H1 (cell line): ENCODE measurements around the gene INAVA. TPM values are rescaled to one million over a fixed set of nuclear protein-coding genes. Genes with fewer than 3 reads are reported as not detected.

ENCODE experiments used
- CTCF ChIA-PET: fragments of 300-600 bp; sonication (Branson Sonifier 250); formaldehyde crosslinking; loops from one replicate; lab custom pipeline; 2021; ENCODE audit not compliant: partially characterized antibody; lab: Charles Lee
- POLR2A ChIA-PET: fragments of 300-600 bp; sonication (Branson Sonifier 250); formaldehyde crosslinking; loops from one replicate; lab custom pipeline; 2021; ENCODE audit warnings: inconsistent platforms; ENCODE audit not compliant: partially characterized antibody; lab: Charles Lee
- DNase-seq, 2 experiments: peaks; one replicate each; pipeline versions ENCODE4 v3.0.0 to v3.0.0-alpha.2; 2010 to 2022; ENCODE audit warnings: low spot score in 2 of 2, low read depth in 1 of 2, mixed read lengths in 1 of 2
- FAIRE-seq: peaks from 2 replicates; lab custom pipeline; 2011; peaks lifted over from hg19 to GRCh38; lab: Jason Lieb, UNC
- H2AFZ ChIP-seq: 2 replicates; pipeline ENCODE4 v1.8.1; 2012; ENCODE audit warnings: low read length, inconsistent platforms
- H2AK5ac ChIP-seq: 2 replicates; pipeline ENCODE4 v1.6.1; 2013; ENCODE audit warnings: low read depth, low read length
- H2BK120ac ChIP-seq: replicated peaks from 2 replicates; pipeline ENCODE3; 2013; ENCODE audit warnings: low read depth, low read length, inconsistent platforms
- H2BK12ac ChIP-seq: 2 replicates; pipeline ENCODE4 v1.6.1; 2013; ENCODE audit warnings: low read depth, low read length
- H2BK15ac ChIP-seq: 2 replicates; pipeline ENCODE4 v1.6.1; 2013; ENCODE audit warnings: low read length
- H2BK20ac ChIP-seq: 2 replicates; pipeline ENCODE4 v1.6.1; 2013; ENCODE audit warnings: low read length
- H2BK5ac ChIP-seq: 2 replicates; pipeline ENCODE4 v1.6.1; 2013; ENCODE audit warnings: low read depth, low read length
- H3K14ac ChIP-seq: 2 replicates; pipeline ENCODE4 v1.6.1; 2013; ENCODE audit warnings: inconsistent platforms; ENCODE audit not compliant: insufficient read length
- H3K18ac ChIP-seq: 2 replicates; pipeline ENCODE4 v1.6.1; 2013; ENCODE audit warnings: low read length; ENCODE audit errors: extremely low read depth
- H3K23ac ChIP-seq: 2 replicates; pipeline ENCODE4 v1.6.1; 2013; ENCODE audit warnings: inconsistent platforms; ENCODE audit not compliant: insufficient read length
- H3K23me2 ChIP-seq: 2 replicates; pipeline ENCODE4 v1.6.1; 2013; ENCODE audit warnings: low read depth, low read length
- H3K27ac ChIP-seq: 2 replicates; pipeline ENCODE4 v1.6.1; 2011; ENCODE audit warnings: low read depth, low read length, inconsistent platforms
- H3K27me3 ChIP-seq, 4 experiments: replicated peaks in 1 of 4; 1 replicate in 1 of 4; 2 replicates in 3 of 4; pipeline versions ENCODE4 v1.6.1 to v1.8.1; 2011 to 2013; ENCODE audit warnings: low read length in 3 of 4, mild to moderate bottlenecking in 3 of 4, inconsistent platforms in 2 of 4, mixed read lengths in 2 of 4, moderate library complexity in 1 of 4; ENCODE audit not compliant: control insufficient read depth in 3 of 4, insufficient read depth in 3 of 4; ENCODE audit errors: extremely low read depth in 1 of 4
- H3K36me3 ChIP-seq, 4 experiments: 2 replicates each; pipeline versions ENCODE4 v1.6.1 to v1.8.1; 2011 to 2013; ENCODE audit warnings: mild to moderate bottlenecking in 4 of 4, low read length in 3 of 4, moderate library complexity in 2 of 4, control low read depth in 1 of 4, inconsistent platforms in 1 of 4; ENCODE audit not compliant: insufficient read depth in 4 of 4, control insufficient read depth in 2 of 4
- H3K4ac ChIP-seq: replicated peaks from 2 replicates; pipeline ENCODE3; 2013; ENCODE audit warnings: low read length, low read depth, mixed read lengths, inconsistent platforms; ENCODE audit not compliant: insufficient read length
- H3K4me1 ChIP-seq, 4 experiments: replicated peaks in 1 of 4; 1 replicate in 1 of 4; 2 replicates in 3 of 4; pipeline versions ENCODE4 v1.6.1 to v1.8.1; 2011 to 2013; ENCODE audit warnings: low read length in 3 of 4, inconsistent platforms in 2 of 4, mixed read lengths in 1 of 4; ENCODE audit not compliant: insufficient read depth in 4 of 4, control insufficient read depth in 3 of 4
- H3K4me2 ChIP-seq, 2 experiments: 2 replicates each; pipeline versions ENCODE4 v1.6.1 to v1.8.1; 2011 to 2013; ENCODE audit warnings: low read depth in 2 of 2, low read length in 2 of 2, control low read depth in 1 of 2, inconsistent platforms in 1 of 2, mild to moderate bottlenecking in 1 of 2; ENCODE audit not compliant: insufficient read depth in 1 of 2
- H3K4me3 ChIP-seq, 4 experiments: fragments of 200-600, 300-600 bp in 1 of 4; sonication (generic), shearing (Covaris generic), sonication (Bioruptor Twin) in 1 of 4; 2 replicates each; pipeline versions ENCODE4 v1.5.1 to v1.8.1; 2011 to 2016; ENCODE audit warnings: low read length in 4 of 4, low read depth in 3 of 4, control low read depth in 2 of 4, inconsistent platforms in 2 of 4, mild to moderate bottlenecking in 2 of 4, mixed read lengths in 1 of 4, moderate library complexity in 1 of 4; ENCODE audit not compliant: insufficient read depth in 2 of 4; ENCODE audit errors: extremely low read depth in 1 of 4
- H3K56ac ChIP-seq: replicated peaks from 2 replicates; pipeline ENCODE3; 2013; ENCODE audit warnings: low read depth, mild to moderate bottlenecking, mixed read lengths, low read length, inconsistent platforms; ENCODE audit not compliant: insufficient read length
- H3K79me1 ChIP-seq: 2 replicates; pipeline ENCODE4 v1.6.1; 2013; ENCODE audit warnings: low read depth, low read length, control low read depth
- H3K79me2 ChIP-seq, 2 experiments: 2 replicates each; pipeline versions ENCODE4 v1.6.1 to v1.8.1; 2012 to 2013; ENCODE audit warnings: low read length in 2 of 2, mild to moderate bottlenecking in 2 of 2, inconsistent platforms in 1 of 2; ENCODE audit not compliant: insufficient read depth in 2 of 2, control insufficient read depth in 1 of 2
- H3K9ac ChIP-seq, 4 experiments: replicated peaks in 1 of 4; 1 replicate in 1 of 4; 2 replicates in 3 of 4; pipeline versions ENCODE4 v1.6.1 to v1.8.1; 2011 to 2013; ENCODE audit warnings: low read depth in 3 of 4, low read length in 3 of 4, control low read depth in 2 of 4, mild to moderate bottlenecking in 2 of 4, moderate library complexity in 2 of 4, inconsistent platforms in 1 of 4; ENCODE audit errors: extremely low read depth in 1 of 4
- H3K9me3 ChIP-seq, 2 experiments: 2 replicates each; pipeline versions ENCODE4 v1.6.1 to v1.8.1; 2012 to 2013; ENCODE audit warnings: mild to moderate bottlenecking in 2 of 2, moderate library complexity in 2 of 2, control low read depth in 1 of 2, inconsistent platforms in 1 of 2, low read depth in 1 of 2, low read length in 1 of 2, mixed read lengths in 1 of 2; ENCODE audit not compliant: insufficient read depth in 2 of 2
- H4K20me1 ChIP-seq, 2 experiments: replicated peaks in 1 of 2; 2 replicates each; pipeline versions ENCODE3 to v1.8.1; 2011 to 2013; ENCODE audit warnings: inconsistent platforms in 2 of 2, low read length in 2 of 2, mild to moderate bottlenecking in 1 of 2; ENCODE audit not compliant: insufficient read depth in 2 of 2, control insufficient read depth in 1 of 2
- H4K5ac ChIP-seq: 2 replicates; pipeline ENCODE4 v1.6.1; 2013; ENCODE audit warnings: low read length, low read depth, mixed read lengths, inconsistent platforms; ENCODE audit not compliant: insufficient read length
- H4K8ac ChIP-seq: 2 replicates; pipeline ENCODE4 v1.8.0; 2013; ENCODE audit warnings: mild to moderate bottlenecking, moderate library complexity, low read length, inconsistent platforms; ENCODE audit not compliant: insufficient read depth; ENCODE audit errors: extremely low read depth
- H4K91ac ChIP-seq: replicated peaks from 2 replicates; pipeline ENCODE3; 2013; ENCODE audit warnings: low read length, mixed read lengths, inconsistent platforms; ENCODE audit not compliant: insufficient read length
- KDM5A ChIP-seq: fragments of 200-600 bp; IDR thresholded peaks from 2 replicates; pipeline ENCODE4 v1.7.1; 2012; ENCODE audit warnings: mild to moderate bottlenecking, low read length, inconsistent platforms, mixed read lengths
- POU5F1 ChIP-seq: IDR thresholded peaks from 2 replicates; pipeline ENCODE4 v1.6.1; 2011; ENCODE audit warnings: low read depth, mild to moderate bottlenecking, low read length, moderate library complexity
- SIN3A ChIP-seq, 2 experiments: IDR thresholded peaks in 1 of 2; conservative IDR thresholded peaks in 1 of 2; 2 replicates each; pipeline ENCODE4 v1.6.1; 2011 to 2012; ENCODE audit warnings: low read length in 2 of 2, improper control_type of control experiment in 1 of 2, low read depth in 1 of 2, mild to moderate bottlenecking in 1 of 2
- SP1 ChIP-seq: IDR thresholded peaks from 2 replicates; pipeline ENCODE4 v1.6.1; 2011; ENCODE audit warnings: low read depth, low read length
- SRF ChIP-seq: IDR thresholded peaks from 2 replicates; pipeline ENCODE4 v1.6.1; 2011; ENCODE audit warnings: mild to moderate bottlenecking, low read depth, low read length, moderate library complexity
- YY1 ChIP-seq: IDR thresholded peaks from 2 replicates; pipeline ENCODE4 v1.6.1; 2011; ENCODE audit warnings: low read depth, mild to moderate bottlenecking, low read length
- ZNF274 ChIP-seq: IDR thresholded peaks from 2 replicates; pipeline ENCODE4 v1.7.0; 2012; ENCODE audit warnings: low read length, borderline replicate concordance; ENCODE audit errors: extremely low read depth
- WGBS, 2 experiments: shearing (Covaris generic) in 1 of 2; methylation state at CpG; one replicate each; pipeline versions ENCODE4 v1.1.6 to v1.1.7; 2013 to 2015; ENCODE audit warnings: low lambda C conversion rate in 2 of 2, mixed read lengths in 2 of 2, inconsistent platforms in 1 of 2, low coverage in 1 of 2, missing lambda C conversion rate in 1 of 2; ENCODE audit not compliant: insufficient replicate concordance in 2 of 2, insufficient coverage in 1 of 2, insufficient read length in 1 of 2; ENCODE audit errors: extremely low coverage in 1 of 2, missing lambda C conversion rate in 1 of 2; 5-methylcytosine and 5-hydroxymethylcytosine counted together
- polyA plus RNA-seq, 7 experiments: library from polyadenylated mRNA; depleted of rRNA in 3 of 7; stranded (reverse) in 5 of 7; unstranded in 2 of 7; fragments of >200 nt in 5 of 7; fragments of 200-250 nt in 2 of 7; gene quantifications; 1 replicate in 5 of 7; 2 replicates in 1 of 7; 4 replicates in 1 of 7; pipeline versions ENCODE4 v1.2.1 to v1.2.3, GENCODE V29; 2011 to 2013; ENCODE audit warnings: missing spikeins in 2 of 7, mixed read lengths in 2 of 7
- total RNA-seq: library from RNA; stranded (reverse); fragmentation: NEBNext Ultra II Directional; extraction: Animal tissue kit (Norgen Biotek cat#: 25700); gene quantifications from 2 replicates; pipeline ENCODE4 v1.2.1, GENCODE V29; 2021

The INAVA gene
- total and polyA plus RNA-seq, 2 of the 8 experiments (the other 6 are each of a cell fraction or from before 2014, with no cell fraction given), result 46.8 to 49.3 TPM

DNA sequence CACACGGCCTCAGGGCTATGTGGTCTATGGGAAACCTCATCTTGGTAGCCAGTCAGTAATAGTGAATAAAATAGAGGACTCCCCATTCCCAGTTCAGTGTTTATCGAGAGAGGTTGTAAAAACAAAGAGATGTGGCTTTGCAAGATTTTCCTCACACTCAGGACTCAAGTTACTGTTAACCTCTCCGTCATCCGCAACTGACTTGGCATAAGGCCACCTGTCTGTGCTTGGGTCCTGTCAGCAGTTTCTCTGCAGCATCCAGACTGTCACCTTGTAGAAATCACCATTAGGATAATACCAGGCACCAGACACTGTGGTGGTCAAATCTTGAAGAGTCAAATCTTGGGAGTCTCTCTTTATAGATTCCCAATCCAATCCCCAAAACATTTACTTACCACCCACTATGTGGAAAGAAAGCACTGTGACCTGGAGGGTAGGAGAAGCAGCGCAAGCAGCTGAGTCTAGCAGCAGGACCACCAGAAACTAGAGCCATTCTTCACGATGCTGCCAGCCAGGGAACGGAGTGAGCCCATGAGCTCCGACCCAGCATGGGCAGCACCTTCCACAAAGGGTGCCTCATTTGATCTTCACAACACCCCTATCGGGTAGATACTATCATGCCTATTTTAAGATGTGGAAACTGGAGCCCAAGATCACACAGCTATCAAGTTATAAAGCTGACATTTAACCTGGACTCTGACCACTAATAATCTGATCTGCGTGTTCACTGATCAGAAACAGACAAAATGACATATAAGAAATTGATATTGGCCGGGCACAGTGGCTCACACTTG is 27.5 kb upstream of the INAVA start:
- Histone ChIP-seq H3K27me3 (no peaks in the 10 kb centered on the region), H3K36me3 (peaks cover 0 to 6% (median 0%) of the 10 kb centered on the region in 4 experiments; a peak in 2 of 8 replicates), H3K27ac (no peak overlapping the region), H2BK12ac (no peak overlapping the region), H4K20me1 (no peaks in the 10 kb centered on the region), H2AK5ac (no peak overlapping the region), H3K14ac (no peak overlapping the region), H2BK5ac (no peak overlapping the region; the same call in 1 of the 2 replicates), H4K8ac (no peak overlapping the region), H3K79me2 (no peaks in the 10 kb centered on the region), H2BK15ac (0 out of 2 replicates have a peak overlapping the region, but pooled peaks have one; percentile 23), H2BK120ac (no peak overlapping the region), H3K79me1 (no peaks in the 10 kb centered on the region), H4K5ac (no peak overlapping the region), H2BK20ac (no peak overlapping the region), H3K9ac (no peak overlapping the region), H3K23ac (no peak overlapping the region), H3K18ac (no peak overlapping the region), H3K4me3 (no peak overlapping the region), H3K4me2 (no peak overlapping the region), H3K4me1 (no peaks in the 10 kb centered on the region), H3K23me2 (no peaks in the 10 kb centered on the region), H3K56ac (no peak overlapping the region), H3K9me3 (no peaks in the 10 kb centered on the region), H2AFZ (no peak overlapping the region), H3K4ac (no peak overlapping the region), H4K91ac (no peak overlapping the region)
- WGBS, 2 experiments, result 77% methylated on average over 11 of the region's 11 CpGs; no CpG with 5 or more reads in 1 of the 2 experiments
- ChIA-PET CTCF (interaction anchor here (0.7 to 2.2 kb wide), 6 partner anchors 9 to 331 kb away, joined by 3 to 8 read pairs (median 4); no protein-coding TSS in a partner anchor), POLR2A (interaction anchor here (0.6 to 5.1 kb wide), 3 partner anchors 24 to 283 kb away, joined by 3 to 31 read pairs (median 3); no protein-coding TSS in a partner anchor)
- FAIRE-seq, result no peak
- TF ChIP-seq YY1, result no peak
- TF ChIP-seq KDM5A, result no peak
- no peak for TF ChIP-seq SIN3A (conservative IDR thresholded peaks at IDR 0.05 in 1 of 2, IDR thresholded peaks at IDR 0.05 in 1 of 2; ENCODE audit: low read depth in 1 of 2, low read length in 2 of 2)
- no peak for TF ChIP-seq ZNF274
- TF ChIP-seq SRF, result no peak
- TF ChIP-seq POU5F1, result no peak
- TF ChIP-seq SP1, result no peak
- DNase-seq, result peak in 1 of 2 experiments; percentile 44
